ENCODE measurements around the gene DCTPP1. TPM values are rescaled to one million over a fixed set of nuclear protein-coding genes. Genes with fewer than 3 reads are reported as not detected.
"Not testable (repeated sequence)": the region's sequence is repeated elsewhere in the genome, so short reads cannot be mapped to it uniquely, and the experiment has no call there.

The DCTPP1 gene
- total RNA-seq, 1 donor from 2014 or later: 54.8 TPM

DNA sequence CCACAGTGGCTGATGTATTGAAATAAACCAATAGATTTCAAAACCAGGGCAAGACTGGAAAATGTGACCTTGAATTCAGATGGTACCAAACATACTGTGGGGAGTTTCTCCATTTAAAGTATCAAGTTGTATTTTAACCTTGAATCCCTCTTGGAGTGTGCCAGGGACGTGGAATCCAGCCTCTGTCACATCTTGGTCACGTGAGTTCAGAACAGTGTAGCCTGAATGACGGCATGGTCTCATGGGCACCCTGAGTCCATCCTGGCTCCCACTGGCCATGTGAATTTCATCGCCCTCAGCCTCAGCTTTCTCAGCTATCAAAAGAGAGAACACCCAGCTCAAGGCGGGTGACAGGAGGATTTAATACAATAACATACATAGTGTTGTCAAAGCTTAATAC is 15.7 kb downstream of the DCTPP1 start:
- DNase-seq (ENCODE audit: low read depth in 2 of 2): no peak

DNA sequence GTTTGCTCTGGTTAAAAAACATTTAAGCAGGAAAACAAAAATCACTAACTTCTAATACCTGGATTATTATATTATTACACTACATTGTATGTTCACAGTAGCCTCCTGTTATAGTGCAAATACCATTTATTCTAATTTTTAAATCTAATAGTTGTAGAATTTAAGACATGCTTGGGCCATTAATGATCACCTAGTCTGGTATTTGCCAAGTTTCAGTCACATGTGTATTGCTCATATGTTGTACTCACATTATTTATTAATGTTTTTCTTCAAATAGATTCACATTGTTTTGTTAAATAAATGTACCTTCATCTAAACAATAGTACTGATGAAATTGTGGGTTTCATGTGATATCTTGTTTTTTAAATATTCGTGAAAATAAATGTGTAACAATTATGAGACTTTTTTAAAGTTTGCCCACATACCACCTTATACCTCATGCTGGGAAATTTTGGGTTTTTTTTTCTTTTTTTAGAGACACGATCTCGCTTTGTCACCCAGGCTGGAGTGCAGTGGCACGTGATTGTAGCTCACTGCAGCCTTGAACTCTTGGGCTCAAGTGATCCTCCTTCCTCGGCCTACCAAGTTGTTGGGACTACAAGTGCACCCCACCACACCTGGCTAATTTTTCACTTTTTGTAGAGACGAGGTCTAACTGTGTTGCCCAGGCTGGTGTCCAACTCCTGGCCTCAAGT is 16.6 kb downstream of the DCTPP1 start:
- no peak for DNase-seq (ENCODE audit: low read depth in 2 of 2)

DNA sequence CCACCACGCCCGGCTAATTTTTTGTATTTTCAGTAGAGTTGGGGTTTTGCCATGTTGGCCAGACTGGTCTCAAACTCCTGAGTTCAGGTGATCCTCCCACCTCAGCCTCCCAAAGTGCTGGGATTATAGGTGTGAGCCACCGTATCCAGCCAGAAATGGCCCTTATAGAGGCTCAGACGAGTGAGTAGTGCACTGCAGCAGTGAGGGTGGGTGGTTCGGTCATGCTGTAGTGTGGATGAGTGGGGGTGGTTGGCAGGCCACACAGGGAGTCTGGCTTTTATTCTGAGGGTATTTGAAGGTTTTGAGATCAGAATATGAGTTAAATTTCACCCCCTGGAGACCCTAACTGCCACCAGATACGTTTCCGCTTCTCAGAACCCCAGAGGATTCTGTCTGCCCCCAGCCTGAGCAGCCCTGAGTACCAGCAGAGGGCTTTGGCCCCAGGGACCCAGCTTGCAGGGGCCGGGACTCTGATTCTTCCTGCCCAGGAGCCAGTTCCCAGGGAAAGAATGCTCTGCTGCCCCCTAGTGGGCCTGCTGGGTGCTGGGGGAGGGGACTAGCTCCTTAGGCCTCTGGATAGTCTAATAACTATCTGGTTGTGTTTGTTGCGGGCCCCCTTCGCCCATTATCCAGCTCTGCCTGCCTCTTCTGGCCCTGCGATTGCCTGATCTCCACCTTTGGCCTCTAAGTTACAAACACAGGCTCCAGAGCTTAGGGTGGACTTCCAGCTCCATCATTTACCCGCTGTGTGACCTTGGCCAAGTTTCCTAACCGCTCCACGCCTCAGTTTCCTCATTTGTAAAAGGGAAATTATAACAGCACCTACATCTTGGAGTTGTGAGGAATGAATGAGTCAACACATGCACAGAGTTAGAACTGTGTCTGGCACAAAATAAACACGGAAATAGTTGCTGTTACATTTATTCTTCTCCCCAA is 20.4 kb downstream of the DCTPP1 start:
- peak; percentile 88 to 91 for DNase-seq (ENCODE audit: low read depth in 2 of 2)

DNA sequence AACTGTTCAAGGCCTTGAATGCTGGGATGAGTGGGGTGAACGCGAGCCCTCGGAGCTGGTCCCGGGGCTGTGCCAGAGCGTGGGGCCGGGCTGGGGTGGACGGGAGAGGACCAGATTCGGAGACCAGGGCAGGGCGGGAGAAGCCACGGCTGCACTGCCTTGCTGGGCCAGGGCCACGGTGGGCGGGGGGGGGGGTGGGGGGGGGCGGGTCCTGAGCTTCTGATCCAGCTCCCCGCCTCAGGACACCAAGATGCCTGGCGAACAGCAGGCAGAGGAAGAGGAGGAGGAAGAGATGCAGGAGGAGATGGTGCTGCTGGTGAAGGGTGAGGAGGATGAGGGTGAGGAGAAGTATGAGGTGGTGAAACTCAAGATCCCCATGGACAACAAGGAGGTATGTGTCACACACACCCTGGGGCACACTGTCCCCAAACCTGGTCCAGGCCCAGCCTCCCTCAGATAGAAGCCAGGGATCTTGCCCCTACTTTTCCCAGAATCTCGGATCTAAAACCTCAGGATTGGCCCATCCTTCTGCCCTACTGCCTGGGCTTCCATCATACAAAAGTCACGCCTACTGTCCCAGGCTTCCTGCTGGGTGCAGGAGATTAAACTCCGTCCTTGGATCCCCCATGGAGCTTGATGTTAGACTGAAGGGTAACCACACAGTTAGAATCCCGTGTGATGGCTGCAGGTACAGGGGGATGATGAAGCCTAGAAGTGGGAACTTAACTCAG is 21.9 kb downstream of the DCTPP1 start:
- no peak for DNase-seq (ENCODE audit: low read depth in 2 of 2)

DNA sequence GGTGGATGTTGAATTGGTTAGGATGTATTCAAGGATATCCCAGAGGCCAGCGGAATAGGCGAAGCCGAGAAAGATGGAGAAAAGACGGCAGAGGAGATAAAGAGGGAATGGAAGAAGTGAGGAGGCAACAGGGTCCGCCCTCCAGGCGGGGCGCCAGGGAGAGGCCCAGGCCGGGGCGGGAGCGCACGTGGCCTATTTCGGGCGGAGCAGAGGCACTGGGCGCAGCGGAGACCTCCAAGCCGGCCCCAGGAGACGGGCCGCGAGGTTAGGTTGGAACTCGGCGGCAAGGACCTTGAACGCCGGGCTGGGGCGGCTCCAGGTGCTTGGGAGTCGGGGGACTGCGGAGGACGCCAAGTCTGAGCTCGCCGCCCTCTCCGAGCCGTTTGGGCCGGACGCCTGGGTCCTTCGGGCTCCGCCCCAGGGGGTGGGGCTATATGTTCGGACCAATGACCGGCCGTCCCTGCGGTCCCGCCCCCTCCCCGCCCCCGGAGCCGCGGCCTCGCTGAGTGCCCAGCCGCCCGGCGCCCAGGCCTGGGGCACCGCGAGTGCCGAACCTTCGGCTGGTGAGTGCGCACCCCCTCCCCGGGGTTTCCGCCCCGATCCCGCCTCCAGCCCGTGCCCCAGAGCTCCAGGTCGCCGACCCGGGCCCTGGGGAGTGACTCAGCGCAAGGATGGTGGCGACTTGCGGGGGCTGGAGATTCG is 22.6 kb downstream of the DCTPP1 start, which contains the start of gene ZNF771:
Gene ZNF771, plus strand, starts transcription at position 505 of the 702 bp plus-strand sequence. CDS start 448 bp downstream, outside the sequence.
- peak; percentile 82 to 90 for DNase-seq (ENCODE audit: low read depth in 2 of 2)

DNA sequence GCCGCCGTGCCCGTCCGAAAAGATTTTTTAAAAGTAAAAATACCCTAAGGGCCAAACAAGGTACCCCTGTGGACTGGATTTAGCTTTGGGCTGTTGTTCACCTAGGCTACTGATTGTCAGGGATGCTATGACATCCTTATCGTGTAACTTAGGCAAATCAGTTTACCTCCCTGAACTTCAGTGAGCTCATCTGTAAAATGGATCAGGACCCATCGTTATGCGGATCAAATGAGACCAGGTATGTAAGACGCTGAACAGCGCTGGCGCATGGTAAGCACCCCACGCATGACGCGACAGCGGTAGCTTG is 23.1 kb downstream of the DCTPP1 start:
- no peak for DNase-seq (ENCODE audit: low read depth in 2 of 2)

DNA sequence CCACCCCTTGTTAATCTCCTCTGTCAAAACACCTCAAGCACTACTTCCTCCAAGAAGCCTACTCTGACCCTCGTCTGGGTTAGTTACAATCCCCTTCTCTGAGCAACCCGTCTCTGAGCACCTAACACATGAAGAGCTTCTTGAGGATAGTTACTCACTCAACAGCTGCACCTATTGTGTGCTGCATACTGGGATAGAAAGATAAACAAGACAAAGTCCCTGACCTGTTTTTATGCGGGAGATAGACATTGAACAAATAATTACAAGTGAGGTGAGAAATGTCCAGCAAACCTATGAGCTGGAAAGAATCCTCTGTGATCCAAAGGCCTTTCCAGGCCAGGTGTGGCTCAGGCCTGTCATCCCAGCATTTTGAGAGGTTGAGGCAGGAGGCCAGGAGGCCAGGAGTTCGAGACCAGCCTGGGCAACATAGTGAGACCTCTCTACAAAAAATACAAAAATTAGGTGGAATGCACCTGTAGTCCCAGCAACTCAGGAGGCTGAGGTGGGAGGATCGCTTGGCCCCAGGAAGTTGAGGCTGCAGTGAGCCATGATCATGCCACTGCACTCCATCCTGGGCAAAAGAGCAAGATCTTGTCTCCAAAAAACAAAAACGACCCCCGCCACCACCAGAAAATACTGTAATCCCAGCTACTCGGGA is 27.9 kb downstream of the DCTPP1 start:
- no peak for DNase-seq (ENCODE audit: low read depth in 2 of 2)

DNA sequence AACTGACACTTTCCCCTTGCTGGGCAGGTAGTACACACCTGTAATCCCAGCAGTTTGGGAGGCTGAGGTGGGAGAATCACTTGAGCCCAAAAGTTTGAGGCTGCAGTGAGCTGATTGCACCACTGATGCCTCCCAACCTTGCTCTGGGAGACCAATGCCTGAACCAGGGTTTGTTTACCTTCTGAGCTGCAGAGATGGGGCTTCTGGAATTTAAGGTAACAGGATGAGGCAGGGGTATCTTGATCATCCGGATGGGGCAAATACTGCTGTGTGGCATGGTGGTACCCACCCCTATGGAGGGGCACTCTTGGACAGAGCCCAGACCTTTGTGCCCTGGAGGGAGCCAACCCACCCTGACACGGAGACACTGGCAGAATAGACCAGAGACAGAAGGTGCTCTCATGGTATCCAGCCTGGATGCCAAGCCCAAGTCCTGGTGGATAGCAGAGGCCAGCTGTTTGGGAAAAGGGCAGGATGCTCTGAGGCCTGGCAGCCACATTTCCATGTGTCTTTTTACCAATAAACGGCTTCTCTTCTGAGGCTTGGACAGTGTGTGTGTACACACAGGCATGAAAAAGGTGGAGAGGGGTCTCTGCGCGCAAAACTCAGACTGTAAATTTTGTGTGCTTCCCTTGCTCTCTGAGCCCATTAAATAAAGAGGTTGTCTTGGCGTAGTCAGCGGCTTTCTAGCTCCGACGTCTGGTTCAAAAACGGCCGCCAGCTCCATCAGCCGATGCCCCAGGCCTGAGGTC is 30.2 kb downstream of the DCTPP1 start:
- no peak for DNase-seq (ENCODE audit: low read depth in 2 of 2)

DNA sequence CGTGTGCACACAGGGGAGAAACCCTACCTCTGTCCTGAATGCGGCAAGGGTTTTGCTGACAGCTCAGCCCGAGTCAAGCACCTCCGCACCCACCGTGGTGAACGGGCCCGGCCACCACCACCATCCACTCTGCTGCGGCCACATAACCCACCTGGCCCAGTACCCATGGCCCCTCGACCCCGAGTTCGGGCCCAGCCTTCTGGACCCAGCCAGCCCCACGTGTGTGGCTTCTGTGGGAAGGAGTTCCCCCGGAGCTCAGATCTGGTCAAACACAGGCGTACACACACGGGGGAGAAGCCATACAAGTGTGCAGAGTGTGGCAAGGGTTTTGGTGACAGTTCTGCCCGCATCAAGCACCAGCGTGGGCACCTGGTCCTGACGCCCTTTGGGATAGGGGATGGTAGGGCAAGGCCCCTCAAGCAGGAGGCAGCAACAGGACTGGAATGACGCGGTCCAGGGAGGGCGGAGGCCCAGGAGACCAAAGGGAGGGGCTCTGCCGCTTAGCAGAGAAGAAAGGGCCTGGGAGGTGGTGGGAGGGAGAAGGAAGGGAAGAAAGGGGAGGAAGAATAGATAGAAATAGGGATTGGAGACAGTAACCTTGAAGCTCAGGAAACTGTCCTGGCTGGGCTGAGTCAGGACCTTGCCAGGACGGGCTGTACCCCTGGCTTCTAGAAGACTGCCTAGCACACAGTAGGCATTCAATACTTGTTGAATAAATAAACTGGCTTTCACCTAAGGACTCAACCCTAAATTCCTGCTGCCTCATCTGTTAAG is 31.0 kb downstream of the DCTPP1 start:
- no peak for DNase-seq (ENCODE audit: low read depth in 2 of 2)

DNA sequence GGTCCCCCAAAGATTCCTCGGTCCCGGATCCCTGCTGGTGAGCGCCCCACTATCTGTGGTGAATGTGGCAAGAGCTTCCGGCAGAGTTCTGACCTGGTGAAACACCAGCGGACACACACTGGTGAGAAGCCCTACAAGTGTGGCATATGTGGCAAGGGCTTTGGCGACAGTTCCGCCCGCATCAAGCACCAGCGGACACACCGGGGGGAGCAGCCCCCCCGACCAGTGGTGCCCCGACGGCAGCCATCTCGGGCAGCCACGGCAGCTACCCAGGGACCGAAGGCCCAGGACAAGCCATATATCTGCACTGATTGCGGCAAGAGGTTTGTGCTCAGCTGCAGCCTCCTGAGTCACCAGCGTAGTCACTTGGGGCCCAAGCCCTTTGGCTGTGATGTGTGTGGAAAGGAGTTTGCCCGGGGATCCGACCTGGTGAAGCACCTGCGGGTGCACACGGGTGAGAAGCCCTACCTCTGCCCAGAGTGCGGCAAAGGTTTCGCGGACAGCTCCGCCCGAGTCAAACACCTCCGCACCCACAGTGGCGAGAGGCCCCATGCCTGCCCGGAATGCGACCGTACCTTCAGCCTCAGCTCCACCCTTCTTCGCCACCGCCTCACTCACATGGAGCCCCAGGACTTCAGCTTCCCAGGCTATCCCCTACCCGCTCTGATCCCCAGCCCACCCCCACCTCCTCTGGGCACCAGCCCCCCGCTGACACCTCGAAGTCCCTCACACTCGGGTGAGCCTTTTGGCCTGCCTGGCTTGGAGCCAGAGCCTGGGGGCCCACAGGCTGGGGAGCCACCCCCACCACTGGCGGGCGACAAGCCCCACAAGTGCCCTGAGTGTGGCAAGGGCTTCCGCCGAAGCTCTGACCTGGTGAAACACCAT is 31.8 kb downstream of the DCTPP1 start:
- no peak for DNase-seq (ENCODE audit: low read depth in 2 of 2)

DNA sequence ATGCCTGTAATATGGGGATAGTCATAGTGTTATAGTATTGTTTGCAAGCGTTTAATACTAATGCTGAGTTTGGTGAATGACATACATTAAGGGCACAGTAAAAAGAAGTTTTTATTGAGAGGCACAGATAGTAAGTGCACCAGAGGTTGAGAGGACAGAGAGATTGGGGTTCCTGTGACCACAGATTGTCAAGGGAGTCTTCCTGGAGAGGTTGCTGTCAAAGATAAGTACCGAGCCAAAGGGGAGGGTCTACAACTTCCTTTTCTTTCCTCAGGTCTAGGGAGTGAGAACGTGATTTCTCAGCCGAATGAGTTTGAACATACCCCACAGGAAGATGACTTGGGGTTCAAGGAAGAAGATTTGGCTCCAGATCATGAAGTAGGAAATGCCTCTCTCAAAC is 32.8 kb downstream of the DCTPP1 start:
- DNase-seq (ENCODE audit: low read depth in 2 of 2): no peak

DNA sequence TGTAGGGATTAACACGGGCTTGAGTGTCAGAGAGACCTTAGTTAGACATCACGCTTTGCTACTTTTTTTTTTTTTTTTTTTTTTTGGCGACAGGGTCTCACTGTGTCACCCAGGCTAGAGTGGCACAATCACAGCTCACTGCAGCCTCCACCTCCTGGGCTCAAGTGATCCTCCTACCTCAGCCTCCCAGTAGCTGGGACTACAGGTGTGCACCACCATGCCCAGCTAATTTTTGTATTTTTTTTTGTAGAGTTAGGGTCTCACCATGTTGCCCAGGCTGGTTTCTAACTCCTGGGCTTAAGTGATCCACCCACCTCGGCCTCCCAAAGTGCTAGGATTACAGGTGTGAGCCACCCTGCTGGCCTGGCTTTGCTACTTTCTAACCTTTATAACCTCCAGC is 33.2 kb downstream of the DCTPP1 start:
- not testable (repeated sequence) for DNase-seq (ENCODE audit: low read depth in 2 of 2)

DNA sequence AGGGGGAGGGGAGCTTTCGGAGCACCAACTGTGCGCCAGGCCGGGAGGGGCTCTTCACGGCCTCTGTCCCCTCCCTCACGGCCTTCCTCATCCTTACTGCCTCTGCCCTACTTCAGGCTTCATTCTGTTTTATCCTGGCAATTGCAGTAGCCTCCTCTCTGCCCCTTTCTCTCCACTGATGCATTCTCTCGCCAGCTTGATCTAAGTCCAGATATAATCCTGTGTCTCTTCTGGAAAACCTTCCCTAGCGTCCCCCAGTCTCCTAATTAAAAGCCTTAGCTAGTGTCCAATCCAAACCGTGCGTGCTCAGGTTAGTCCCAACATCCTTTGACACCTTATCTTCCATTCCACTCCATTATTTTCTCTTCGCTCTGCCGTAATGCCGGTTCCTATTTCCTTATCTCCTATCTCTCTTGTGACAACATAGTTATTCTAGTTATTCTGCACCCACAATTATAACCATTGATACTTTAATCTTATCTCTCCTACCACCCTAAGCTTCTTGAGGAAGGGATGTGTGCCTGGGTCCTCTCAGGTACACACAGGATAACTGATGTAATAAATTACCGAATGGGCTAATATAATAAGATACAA is 33.7 kb downstream of the DCTPP1 start:
- peak in 1 of 2 donors; percentile 34 for DNase-seq (ENCODE audit: low read depth in 2 of 2)

DNA sequence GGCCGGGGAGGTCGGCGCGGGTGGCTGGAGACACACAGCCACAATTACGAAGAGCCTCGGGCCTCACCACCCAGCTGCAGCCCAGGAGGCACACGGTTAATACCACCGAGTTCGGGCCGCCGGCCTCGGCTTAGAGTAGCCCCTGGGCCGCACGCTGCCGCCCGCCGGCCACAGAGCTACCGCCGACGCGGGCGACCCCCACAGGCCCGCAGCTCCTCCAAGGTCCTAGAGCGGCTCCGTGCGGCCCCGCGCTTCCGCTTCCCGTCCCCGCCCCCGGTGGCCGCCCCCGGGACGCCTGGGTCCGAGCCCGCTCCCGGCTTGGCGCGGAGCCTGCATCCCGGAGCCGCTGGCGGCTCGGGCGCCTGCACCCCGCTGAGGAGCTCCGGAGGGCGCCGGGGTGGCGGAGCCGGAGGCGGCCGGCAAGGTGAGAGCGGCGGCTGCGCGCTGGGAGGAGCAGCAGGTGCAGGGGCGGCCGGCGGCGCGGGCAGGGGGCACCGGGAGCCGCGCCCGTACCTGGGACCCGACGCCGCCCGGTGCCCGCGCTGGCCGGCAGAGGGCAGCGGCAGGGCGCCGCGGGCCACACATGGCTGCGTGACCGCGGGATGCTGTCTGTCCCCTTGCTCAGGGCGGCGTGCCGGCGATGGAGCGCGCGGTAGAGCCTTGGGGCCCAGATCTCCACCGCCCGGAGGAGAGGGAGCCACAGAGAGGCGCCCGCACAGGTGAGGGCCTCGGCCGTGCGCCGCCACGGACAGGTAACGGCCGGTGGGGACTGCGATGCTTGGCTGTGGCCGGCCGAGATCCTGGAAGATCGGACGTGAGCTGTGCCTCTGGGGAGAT is 34.5 kb downstream of the DCTPP1 start, which contains the start of gene ZNF48:
Gene ZNF48, plus strand, starts transcription at position 266 of the 837 bp plus-strand sequence. Its CDS starts 375 bp downstream, at position 641.
- DNase-seq (ENCODE audit: low read depth in 2 of 2): peak; percentile 93 to 96

DNA sequence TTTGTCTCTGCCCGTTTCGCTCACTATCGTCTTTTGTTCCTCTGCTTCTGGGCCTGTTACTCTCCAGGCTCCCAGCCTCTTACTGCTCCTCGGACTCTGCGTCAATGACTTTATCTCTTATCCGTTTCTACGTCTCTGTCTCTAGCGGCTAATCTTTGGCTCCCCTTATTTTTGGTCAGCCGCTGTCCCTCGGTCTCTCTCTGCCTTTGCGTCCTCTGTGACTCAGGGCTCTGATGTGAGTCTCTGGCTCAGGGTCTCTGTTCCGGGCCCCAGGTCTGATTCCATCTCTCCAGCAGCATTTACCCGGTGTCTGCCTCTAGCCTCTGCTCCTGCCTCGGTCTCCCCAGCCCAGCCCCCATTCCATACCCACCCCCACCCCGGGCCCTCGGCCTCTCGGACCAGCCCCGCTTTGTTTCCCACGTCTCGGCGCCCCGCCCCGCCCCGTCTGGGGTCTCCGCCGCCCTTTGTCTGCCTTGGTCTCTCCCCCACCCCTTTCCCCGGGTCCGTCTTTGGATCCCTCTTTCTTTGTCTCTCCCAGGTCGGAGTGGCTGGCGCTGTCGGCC is 35.2 kb downstream of the DCTPP1 start:
- peak in 1 of 2 donors; percentile 22 for DNase-seq (ENCODE audit: low read depth in 2 of 2)

DNA sequence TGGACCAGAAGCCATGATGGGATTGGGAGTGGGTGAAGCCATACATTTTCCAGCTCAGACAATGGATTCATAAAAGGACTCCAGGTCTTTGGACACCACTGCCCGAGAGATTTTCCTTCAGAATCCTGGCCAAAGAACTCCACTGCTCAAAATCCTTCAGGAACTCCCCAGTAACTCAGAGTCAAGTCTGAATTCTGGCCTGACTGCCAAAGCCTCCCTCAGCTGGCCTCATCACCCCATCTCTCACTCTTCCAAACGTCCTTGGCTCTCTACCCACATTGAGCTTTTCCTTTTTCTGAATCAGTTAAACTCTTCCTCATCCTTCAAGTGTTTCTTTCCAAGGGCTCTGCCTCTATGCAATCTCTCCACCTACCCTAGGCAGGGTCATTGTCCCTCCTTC is 46.3 kb downstream of the DCTPP1 start:
- DNase-seq (ENCODE audit: low read depth in 2 of 2): no peak
